Breast epithelium (tissue), 3 donors: Measurements from ENCODE around the gene NR1I2.

Source experiments
- POLR2A ChIP-seq: fragments of 450-650 bp; IDR thresholded peaks from one replicate; pipeline ENCODE4 v1.6.1; 2016; ENCODE audit warnings: antibody characterized with exemption, mild to moderate bottlenecking, moderate library complexity
- POLR2AphosphoS5 ChIP-seq, 3 donors: sonication (generic); formaldehyde crosslinking; IDR thresholded peaks; one replicate each; pipeline ENCODE4 v1.6.1; 2017; ENCODE audit warnings: antibody characterized with exemption in 3 of 3
- TF ChIP-seq, protein P1 (sequence below), 3 donors: fragments of 450-650 bp; IDR thresholded peaks; one replicate each; pipeline ENCODE4 v1.5.1; 2016 to 2017; ENCODE audit warnings: antibody characterized with exemption in 3 of 3, mild to moderate bottlenecking in 3 of 3, moderate library complexity in 3 of 3

DNA sequence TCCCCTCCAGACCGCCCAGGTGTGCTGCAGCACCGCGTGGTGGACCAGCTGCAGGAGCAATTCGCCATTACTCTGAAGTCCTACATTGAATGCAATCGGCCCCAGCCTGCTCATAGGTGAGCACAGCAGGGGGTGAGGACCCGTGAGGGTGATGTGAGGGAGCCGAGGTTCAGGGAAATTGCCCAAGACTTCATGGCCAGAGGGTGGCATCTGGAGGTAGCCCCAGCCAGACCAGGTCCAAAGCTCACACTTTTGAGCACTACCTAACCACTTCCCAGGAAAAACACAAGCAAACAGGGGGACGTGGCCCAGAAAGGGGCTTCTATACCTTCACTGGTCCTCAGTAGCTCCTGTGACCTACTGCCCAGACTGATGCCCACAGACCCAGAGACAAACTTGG lies 33.8 kb downstream of the NR1I2 start:
- TF ChIP-seq, protein P1, sequence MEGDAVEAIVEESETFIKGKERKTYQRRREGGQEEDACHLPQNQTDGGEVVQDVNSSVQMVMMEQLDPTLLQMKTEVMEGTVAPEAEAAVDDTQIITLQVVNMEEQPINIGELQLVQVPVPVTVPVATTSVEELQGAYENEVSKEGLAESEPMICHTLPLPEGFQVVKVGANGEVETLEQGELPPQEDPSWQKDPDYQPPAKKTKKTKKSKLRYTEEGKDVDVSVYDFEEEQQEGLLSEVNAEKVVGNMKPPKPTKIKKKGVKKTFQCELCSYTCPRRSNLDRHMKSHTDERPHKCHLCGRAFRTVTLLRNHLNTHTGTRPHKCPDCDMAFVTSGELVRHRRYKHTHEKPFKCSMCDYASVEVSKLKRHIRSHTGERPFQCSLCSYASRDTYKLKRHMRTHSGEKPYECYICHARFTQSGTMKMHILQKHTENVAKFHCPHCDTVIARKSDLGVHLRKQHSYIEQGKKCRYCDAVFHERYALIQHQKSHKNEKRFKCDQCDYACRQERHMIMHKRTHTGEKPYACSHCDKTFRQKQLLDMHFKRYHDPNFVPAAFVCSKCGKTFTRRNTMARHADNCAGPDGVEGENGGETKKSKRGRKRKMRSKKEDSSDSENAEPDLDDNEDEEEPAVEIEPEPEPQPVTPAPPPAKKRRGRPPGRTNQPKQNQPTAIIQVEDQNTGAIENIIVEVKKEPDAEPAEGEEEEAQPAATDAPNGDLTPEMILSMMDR (IDR thresholded peaks at IDR 0.05), result no peak
- TF ChIP-seq POLR2AphosphoS5 (IDR thresholded peaks at IDR 0.05), result no peak
- no peak for TF ChIP-seq POLR2A
